ENCODE data around the gene POLR1G. TPM values are rescaled to one million over a fixed set of nuclear protein-coding genes. Genes with fewer than 3 reads are reported as not detected.

POLR1G gene
- total RNA-seq, 1 experiment from 2014 or later, result 30.5 TPM

DNA sequence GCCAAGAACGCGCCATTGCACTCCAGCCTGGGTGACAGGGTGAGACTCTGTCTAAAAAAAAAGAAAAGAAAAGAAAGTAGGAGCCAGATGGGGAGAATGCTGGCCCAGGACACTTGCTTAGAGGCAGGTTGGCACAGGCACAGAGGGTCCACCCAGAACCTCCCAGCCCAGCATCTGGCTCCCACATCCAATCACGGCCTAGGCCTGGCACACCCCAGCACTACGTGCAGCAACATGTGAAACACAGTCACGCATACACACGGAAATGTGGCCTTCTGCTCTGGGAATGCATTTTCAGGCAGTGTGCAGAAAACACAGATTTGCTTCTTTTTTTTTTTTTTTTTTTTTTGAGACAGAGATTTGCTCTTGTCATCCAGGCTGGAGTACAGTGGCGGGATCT, 40.5 kb downstream of the POLR1G start:
- Histone ChIP-seq H3K79me2 (ENCODE audit: insufficient read depth, low read length) (no peaks in the 10 kb centered on the region), H3K4me2 (ENCODE audit: low read length) (no peak overlapping the region), H3K4me1 (ENCODE audit: control insufficient read depth in 1 of 2, insufficient read depth in 2 of 2, low read length in 2 of 2) (peaks cover 39 to 68% of the 10 kb centered on the region in 2 experiments), H3K4me3 (replicated peaks in 1 of 2; ENCODE audit: low read depth in 1 of 2, low read length in 2 of 2) (no peak overlapping the region), H2AFZ (ENCODE audit: low read depth, low read length, poor library complexity, severe bottlenecking) (no peak overlapping the region), H3K9me2 (ENCODE audit: insufficient read depth) (no peaks in the 10 kb centered on the region), H4K20me1 (ENCODE audit: insufficient read depth) (no peaks in the 10 kb centered on the region), H3K9me3 (ENCODE audit: control insufficient read depth in 1 of 2, insufficient read depth in 1 of 2, low read depth in 1 of 2, low read length in 2 of 2) (peaks cover 0 to 4% of the 10 kb centered on the region in 2 experiments; a peak in 1 of 4 replicates), H3K27me3 (ENCODE audit: insufficient read depth, low read length) (no peaks in the 10 kb centered on the region), H3K9ac (ENCODE audit: low read length) (no peak overlapping the region), H3K36me3 (ENCODE audit: control insufficient read depth in 1 of 2, insufficient read depth in 2 of 2, low read length in 2 of 2) (no peaks in the 10 kb centered on the region), H3K27ac (ENCODE audit: low read depth, low read length) (no peak overlapping the region)
- DNase-seq (ENCODE audit: low read depth, low spot score) (no peak), ATAC-seq (no peak)
- TF ChIP-seq YY1 (IDR thresholded peaks at IDR 0.05; ENCODE audit: extremely low read depth, insufficient replicate concordance, low read depth, low read length) (no peak), SP1 (IDR thresholded peaks at IDR 0.05; ENCODE audit: low read depth) (no peak), POLR2AphosphoS5 (IDR thresholded peaks at IDR 0.05; ENCODE audit: low read depth, low read length) (no peak), ZFX (IDR thresholded peaks at IDR 0.05) (no peak), ELF1 (IDR thresholded peaks at IDR 0.05; ENCODE audit: borderline replicate concordance, low read depth) (no peak)
- TF ChIP-seq, protein P1, sequence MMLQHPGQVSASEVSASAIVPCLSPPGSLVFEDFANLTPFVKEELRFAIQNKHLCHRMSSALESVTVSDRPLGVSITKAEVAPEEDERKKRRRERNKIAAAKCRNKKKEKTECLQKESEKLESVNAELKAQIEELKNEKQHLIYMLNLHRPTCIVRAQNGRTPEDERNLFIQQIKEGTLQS (IDR thresholded peaks at IDR 0.05), result no peak
- intact Hi-C loops (cut with micrococcal nuclease), result no loop called here
- CTCF ChIA-PET, result interaction anchor here (0.7 to 3.7 kb wide), 3 partner anchors 8 to 43 kb away, joined by 3 to 10 read pairs (median 5); no protein-coding TSS in a partner anchor
- POLR2A ChIA-PET, result no interaction called here
- RAD21 ChIA-PET (ENCODE audit: low non-redundant PET in 1 of 2, low total read pairs in 2 of 2, uncharacterized antibody in 2 of 2, unreplicated experiment in 2 of 2), result no interaction called here
- no TSS peak for BruUV-seq (replicated peaks)

DNA sequence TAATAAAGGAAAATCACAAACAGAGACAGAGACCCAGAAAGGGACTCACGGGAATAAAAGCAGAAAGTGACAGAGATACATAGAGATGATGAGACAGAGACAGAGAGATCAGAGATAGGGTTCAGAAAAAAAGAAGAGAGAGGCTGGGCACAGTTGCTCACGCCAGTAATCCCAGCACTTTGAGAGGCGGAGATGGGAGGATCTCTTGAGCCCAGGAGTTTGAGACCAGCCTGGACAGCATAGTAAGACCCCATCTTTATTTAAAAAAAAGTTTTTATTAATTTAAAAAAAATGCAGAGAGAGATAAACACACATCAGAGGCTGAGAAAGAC, 41.9 kb downstream of the POLR1G start:
- no TSS peak for BruUV-seq (replicated peaks)
- ChIA-PET POLR2A (interaction anchor here (1.5 to 1.9 kb wide), 2 partner anchors 9 to 19 kb away, joined by 4 to 5 read pairs; partner anchors contain the start of gene FOSB), CTCF (interaction anchor here (0.7 to 3.7 kb wide), 4 partner anchors 9 to 128 kb away, joined by 3 to 10 read pairs (median 3); no protein-coding TSS in a partner anchor), RAD21 (ENCODE audit: low non-redundant PET in 1 of 2, low total read pairs in 2 of 2, uncharacterized antibody in 2 of 2, unreplicated experiment in 2 of 2) (interaction anchor here (0.7 to 1.0 kb wide), 2 partner anchors 8 to 20 kb away, joined by 3 read pairs; partner anchors contain the start of gene FOSB (in 1 of the 2))
- H3K27ac ChIP-seq (ENCODE audit: low read depth, low read length), result peak overlapping the region; percentile 38; the same call in 1 of the 2 replicates
- DNase-seq (ENCODE audit: low read depth, low spot score) (no peak), ATAC-seq (no peak)
- H3K36me3 ChIP-seq (ENCODE audit: control insufficient read depth in 1 of 2, insufficient read depth in 2 of 2, low read length in 2 of 2), result no peaks in the 10 kb centered on the region
- intact Hi-C loops (cut with micrococcal nuclease), result no loop called here
- no peak overlapping the region for H3K4me3 ChIP-seq (replicated peaks in 1 of 2; ENCODE audit: low read depth in 1 of 2, low read length in 2 of 2)
- no peaks in the 10 kb centered on the region for H4K20me1 ChIP-seq (ENCODE audit: insufficient read depth)
- TF ChIP-seq POLR2AphosphoS5 (IDR thresholded peaks at IDR 0.05; ENCODE audit: low read depth, low read length), result no peak
- H2AFZ ChIP-seq (ENCODE audit: low read depth, low read length, poor library complexity, severe bottlenecking), result no peak overlapping the region
- H3K9me3 ChIP-seq (ENCODE audit: control insufficient read depth in 1 of 2, insufficient read depth in 1 of 2, low read depth in 1 of 2, low read length in 2 of 2), result peaks cover 0 to 4% of the 10 kb centered on the region in 2 experiments; a peak in 1 of 4 replicates
- no peaks in the 10 kb centered on the region for H3K9me2 ChIP-seq (ENCODE audit: insufficient read depth)
- no peak overlapping the region for H3K4me2 ChIP-seq (ENCODE audit: low read length)
- H3K4me1 ChIP-seq (ENCODE audit: control insufficient read depth in 1 of 2, insufficient read depth in 2 of 2, low read length in 2 of 2), result peaks cover 35 to 62% of the 10 kb centered on the region in 2 experiments
- H3K9ac ChIP-seq (ENCODE audit: low read length), result no peak overlapping the region
- no peaks in the 10 kb centered on the region for H3K27me3 ChIP-seq (ENCODE audit: insufficient read depth, low read length)
- no peaks in the 10 kb centered on the region for H3K79me2 ChIP-seq (ENCODE audit: insufficient read depth, low read length)

Measured in HCT116 (cell line).